Pons (tissue), 1 donor: ENCODE data around the gene ALCAM.

Experiments
- DNase-seq: peaks from one replicate; pipeline ENCODE4 v3.0.0-alpha.2; 2016; ENCODE audit warnings: low spot score

ALCAM gene

GRCh38 chr3:105490045-105490444, 123.3 kb downstream of the ALCAM start:
- no peak for DNase-seq

GRCh38 chr3:105493305-105493892, 126.7 kb downstream of the ALCAM start:
- DNase-seq, result no peak

GRCh38 chr3:105495021-105495420, 128.3 kb downstream of the ALCAM start:
- no peak for DNase-seq

- peak; percentile 84 for DNase-seq
Observed at GRCh38 chr3:105496343-105496742, 129.6 kb downstream of the ALCAM start.

GRCh38 chr3:105497386-105497785, 130.7 kb downstream of the ALCAM start:
- DNase-seq, result no peak

- no peak for DNase-seq
Observed at GRCh38 chr3:105499961-105500360, 133.3 kb downstream of the ALCAM start.

- DNase-seq, result no peak
Observed at GRCh38 chr3:105502333-105502732, 135.6 kb downstream of the ALCAM start.

GRCh38 chr3:105503191-105503593, 136.5 kb downstream of the ALCAM start:
- DNase-seq, result no peak

- DNase-seq, result no peak
Observed at GRCh38 chr3:105504440-105504951, 137.8 kb downstream of the ALCAM start.

- DNase-seq, result no peak
Observed at GRCh38 chr3:105505170-105505569, 138.5 kb downstream of the ALCAM start.

- DNase-seq, result no peak
Observed at GRCh38 chr3:105511031-105511430, 144.3 kb downstream of the ALCAM start.

GRCh38 chr3:105512061-105512460, 145.4 kb downstream of the ALCAM start:
- DNase-seq, result no peak

GRCh38 chr3:105513042-105513441, 146.3 kb downstream of the ALCAM start:
- no peak for DNase-seq

GRCh38 chr3:105513886-105514285, 147.2 kb downstream of the ALCAM start:
- DNase-seq, result no peak

GRCh38 chr3:105515372-105515771, 148.7 kb downstream of the ALCAM start:
- no peak for DNase-seq

- DNase-seq, result no peak
Observed at GRCh38 chr3:105516972-105517371, 150.3 kb downstream of the ALCAM start.

- DNase-seq, result no peak
Observed at GRCh38 chr3:105518203-105518602, 151.5 kb downstream of the ALCAM start.

- DNase-seq, result peak; percentile 93
Observed at GRCh38 chr3:105518806-105519418, 152.2 kb downstream of the ALCAM start.

GRCh38 chr3:105521770-105522169, 155.1 kb downstream of the ALCAM start:
- no peak for DNase-seq

GRCh38 chr3:105523501-105523900, 156.8 kb downstream of the ALCAM start:
- no peak for DNase-seq

- no peak for DNase-seq
Observed at GRCh38 chr3:105525531-105525930, 158.8 kb downstream of the ALCAM start.

GRCh38 chr3:105526360-105527111, 159.8 kb downstream of the ALCAM start:
- DNase-seq, result peak; percentile 94

- no peak for DNase-seq
Observed at GRCh38 chr3:105527535-105527934, 160.8 kb downstream of the ALCAM start.
